Psoas muscle (tissue), 8 donors: ENCODE measurements around the gene ATP2A3. TPM values are rescaled to one million over a fixed set of nuclear protein-coding genes. Genes with fewer than 3 reads are reported as not detected.

Experiments
- ATAC-seq, 4 donors: fragments of 200-7000 bp; cut with Tn5 transposase; one replicate each; pipeline ENCODE4 v1.9.1; 2020; ENCODE audit warnings: moderate library complexity in 3 of 4, mild to moderate bottlenecking in 2 of 4
- DNase-seq, 2 donors: peaks; one replicate each; pipeline ENCODE4 v3.0.0-alpha.2; 2020
- H3K27ac ChIP-seq: fragments of 200-600 bp; one replicate; pipeline ENCODE4 v1.8.0; 2022
- H3K27me3 ChIP-seq, 3 donors: fragments of 200-600 bp in 1 of 3; one replicate each; pipeline versions ENCODE4 v1.6.1 to v1.8.0; 2013 to 2022; ENCODE audit warnings: low read length in 2 of 3, mild to moderate bottlenecking in 2 of 3, moderate library complexity in 1 of 3; ENCODE audit not compliant: insufficient read depth in 3 of 3
- H3K36me3 ChIP-seq, 2 donors: fragments of 200-600 bp in 1 of 2; one replicate each; pipeline versions ENCODE4 v1.6.1 to v1.8.0; 2013 to 2022; ENCODE audit warnings: low read depth in 1 of 2, mild to moderate bottlenecking in 1 of 2, moderate library complexity in 1 of 2; ENCODE audit not compliant: insufficient read depth in 1 of 2
- H3K4me1 ChIP-seq: fragments of 200-600 bp; one replicate; pipeline ENCODE4 v1.8.0; 2022
- H3K4me3 ChIP-seq: fragments of 200-600 bp; one replicate; pipeline ENCODE4 v1.8.0; 2022; ENCODE audit warnings: mild to moderate bottlenecking
- H3K9me3 ChIP-seq: fragments of 200-600 bp; one replicate; pipeline ENCODE4 v1.8.0; 2022
- WGBS, 3 donors: extraction: QIAGEN DNeasy Blood & Tissue Kit; methylation state at CpG; one replicate each; pipeline versions ENCODE4 v1.1.6 to v1.1.7; 2013; 5-methylcytosine and 5-hydroxymethylcytosine counted together
- intact Hi-C, 2 donors: fragments of 100-400 bp; cut with DNase I; formaldehyde crosslinking; loops; one replicate each; pipeline versions ENCODE4 v1.11.0 to v1.14.2; 2022
- polyA plus RNA-seq, 3 donors: library from polyadenylated mRNA; stranded (reverse); fragments of 200-250 nt; gene quantifications; one replicate each; pipeline ENCODE4 v1.2.3, GENCODE V29; 2013
- total RNA-seq, 4 donors: library from RNA; stranded (reverse); fragmentation: NEBNext Ultra II Directional in 2 of 4; extraction: Animal tissue kit (Norgen Biotek cat#: 25700) in 2 of 4; gene quantifications; one replicate each; pipeline versions ENCODE4 v1.2.1 to v1.2.4, GENCODE V29; 2021 to 2023
- TF ChIP-seq, protein P1 (sequence below): fragments of 200-600 bp; IDR thresholded peaks from one replicate; pipeline ENCODE4 v1.8.0; 2022; ENCODE audit warnings: antibody characterized with exemption
- donor health status: healthy with polysubstance abuse.
- donor health status: DM: no; HTN: no; CAD: no; lungs with moderate emphysema.
- donor health status: Bipolar disorder and iron deficiency.
- donor health status: healthy.
- donor health status: DM: yes; HTN: yes; CAD: no.
- donor health status: DM: no; HTN: no; CAD: no.
- donor health status: DM: no; HTN: no; CAD: no.
- donor health status: DM: yes; HTN: yes; CAD: no.

Gene ATP2A3
- total and polyA plus RNA-seq, 7 donors: 1.2 to 3.8 (median 3.0) TPM

DNA sequence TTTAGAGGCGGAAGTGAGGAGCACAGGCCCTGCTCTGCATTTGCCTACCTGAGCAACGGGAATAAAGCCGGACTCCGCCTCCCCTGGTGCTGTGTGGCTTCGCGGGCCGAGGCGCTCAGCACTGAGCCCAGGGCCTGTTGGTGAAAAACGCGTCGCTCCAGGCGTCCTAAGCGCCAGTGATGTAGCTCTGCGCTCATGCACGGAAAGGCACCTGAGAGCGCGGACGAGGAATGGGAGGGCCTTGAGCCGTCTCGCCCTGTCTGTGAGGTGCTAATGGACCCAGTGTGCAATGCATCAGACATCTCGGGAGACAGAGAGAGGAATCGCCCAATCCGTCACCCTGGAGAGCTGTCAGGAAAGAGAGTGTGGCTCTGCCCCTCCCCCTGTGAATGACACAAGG is 17.2 kb upstream of the ATP2A3 start:
- ATAC-seq: no peak
- peak in 1 of 2 donors; percentile 29 for DNase-seq
- H3K4me1 ChIP-seq: peaks cover 7% of the 10 kb centered on the region
- H3K9me3 ChIP-seq: no peaks in the 10 kb centered on the region
- H3K36me3 ChIP-seq: no peaks in the 10 kb centered on the region
- 86 to 94% (median 88%) methylated on average over 23 of the region's 23 CpGs for WGBS, 3 donors
- intact Hi-C loops: no loop called here
- no peak overlapping the region for H3K4me3 ChIP-seq
- no peak overlapping the region for H3K27ac ChIP-seq
- TF ChIP-seq, protein P1, sequence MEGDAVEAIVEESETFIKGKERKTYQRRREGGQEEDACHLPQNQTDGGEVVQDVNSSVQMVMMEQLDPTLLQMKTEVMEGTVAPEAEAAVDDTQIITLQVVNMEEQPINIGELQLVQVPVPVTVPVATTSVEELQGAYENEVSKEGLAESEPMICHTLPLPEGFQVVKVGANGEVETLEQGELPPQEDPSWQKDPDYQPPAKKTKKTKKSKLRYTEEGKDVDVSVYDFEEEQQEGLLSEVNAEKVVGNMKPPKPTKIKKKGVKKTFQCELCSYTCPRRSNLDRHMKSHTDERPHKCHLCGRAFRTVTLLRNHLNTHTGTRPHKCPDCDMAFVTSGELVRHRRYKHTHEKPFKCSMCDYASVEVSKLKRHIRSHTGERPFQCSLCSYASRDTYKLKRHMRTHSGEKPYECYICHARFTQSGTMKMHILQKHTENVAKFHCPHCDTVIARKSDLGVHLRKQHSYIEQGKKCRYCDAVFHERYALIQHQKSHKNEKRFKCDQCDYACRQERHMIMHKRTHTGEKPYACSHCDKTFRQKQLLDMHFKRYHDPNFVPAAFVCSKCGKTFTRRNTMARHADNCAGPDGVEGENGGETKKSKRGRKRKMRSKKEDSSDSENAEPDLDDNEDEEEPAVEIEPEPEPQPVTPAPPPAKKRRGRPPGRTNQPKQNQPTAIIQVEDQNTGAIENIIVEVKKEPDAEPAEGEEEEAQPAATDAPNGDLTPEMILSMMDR: no peak
- H3K27me3 ChIP-seq: peaks cover 0 to 2% (median 0%) of the 10 kb centered on the region in 3 donors

DNA sequence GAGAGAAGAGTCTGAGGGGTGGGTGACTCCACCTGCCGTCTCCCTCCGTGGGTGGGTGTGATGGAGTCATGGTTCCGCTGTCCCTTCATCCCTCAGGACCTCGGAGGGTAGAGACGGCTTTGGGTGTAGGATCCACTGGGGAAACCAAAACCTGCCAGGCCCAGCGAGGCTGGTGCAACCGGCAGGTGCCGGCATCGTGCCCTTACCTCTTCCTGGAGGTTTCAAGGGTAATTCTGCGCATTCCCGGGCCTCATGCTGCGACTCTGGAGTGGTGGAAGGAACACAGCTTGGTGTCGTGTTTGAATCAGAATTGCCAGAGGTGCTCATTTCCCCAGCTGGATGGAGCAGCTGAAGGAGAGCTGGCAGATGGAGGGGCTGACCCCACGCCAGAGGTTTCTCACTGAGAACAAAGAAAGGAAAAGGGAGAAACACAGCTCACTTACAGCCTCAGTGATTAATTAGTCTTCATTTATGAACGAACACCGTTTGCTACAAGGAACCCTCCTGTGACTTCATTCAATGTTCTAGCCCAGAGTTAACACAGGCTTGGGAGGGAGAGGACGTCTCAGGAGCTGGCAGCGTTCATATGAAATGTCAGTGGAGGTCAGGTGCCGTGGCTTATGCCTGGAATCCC is 16.3 kb upstream of the ATP2A3 start:
- intact Hi-C loops: no loop called here
- Histone ChIP-seq H3K4me1 (peaks cover 12% of the 10 kb centered on the region), H3K36me3 (no peaks in the 10 kb centered on the region), H3K9me3 (no peaks in the 10 kb centered on the region), H3K27me3 (no peaks in the 10 kb centered on the region), H3K4me3 (no peak overlapping the region), H3K27ac (no peak overlapping the region)
- WGBS, 3 donors: 55 to 62% (median 59%) methylated on average over 19 of the region's 19 CpGs
- TF ChIP-seq, protein P1: no peak
- DNase-seq: peak in 1 of 2 donors; percentile 20
- ATAC-seq: no peak

DNA sequence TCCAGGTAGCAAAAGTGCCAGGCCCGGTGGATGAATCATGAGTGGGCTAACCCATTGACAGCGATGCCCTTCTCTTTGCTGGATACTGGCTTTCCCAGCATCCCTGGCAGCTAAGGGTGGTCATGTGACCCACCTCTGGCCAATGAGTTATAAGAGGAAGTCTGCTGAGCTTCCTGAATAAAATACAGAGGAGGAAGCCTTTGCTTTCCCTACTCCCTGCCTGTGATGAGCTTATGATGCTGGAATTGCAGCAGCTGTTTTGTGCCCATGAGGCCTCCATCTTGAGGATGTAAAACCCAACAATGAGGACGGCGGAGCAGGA is 15.0 kb upstream of the ATP2A3 start:
- intact Hi-C loops: no loop called here
- Histone ChIP-seq H3K4me1 (peaks cover 12% of the 10 kb centered on the region), H3K27ac (no peak overlapping the region), H3K36me3 (no peaks in the 10 kb centered on the region), H3K4me3 (no peak overlapping the region), H3K9me3 (peaks cover 9% of the 10 kb centered on the region), H3K27me3 (no peaks in the 10 kb centered on the region)
- 96 to 99% (median 97%) methylated on average over 4 of the region's 4 CpGs for WGBS, 3 donors
- ATAC-seq (no peak), DNase-seq (peak in 1 of 2 donors; percentile 10)
- TF ChIP-seq, protein P1: no peak

DNA sequence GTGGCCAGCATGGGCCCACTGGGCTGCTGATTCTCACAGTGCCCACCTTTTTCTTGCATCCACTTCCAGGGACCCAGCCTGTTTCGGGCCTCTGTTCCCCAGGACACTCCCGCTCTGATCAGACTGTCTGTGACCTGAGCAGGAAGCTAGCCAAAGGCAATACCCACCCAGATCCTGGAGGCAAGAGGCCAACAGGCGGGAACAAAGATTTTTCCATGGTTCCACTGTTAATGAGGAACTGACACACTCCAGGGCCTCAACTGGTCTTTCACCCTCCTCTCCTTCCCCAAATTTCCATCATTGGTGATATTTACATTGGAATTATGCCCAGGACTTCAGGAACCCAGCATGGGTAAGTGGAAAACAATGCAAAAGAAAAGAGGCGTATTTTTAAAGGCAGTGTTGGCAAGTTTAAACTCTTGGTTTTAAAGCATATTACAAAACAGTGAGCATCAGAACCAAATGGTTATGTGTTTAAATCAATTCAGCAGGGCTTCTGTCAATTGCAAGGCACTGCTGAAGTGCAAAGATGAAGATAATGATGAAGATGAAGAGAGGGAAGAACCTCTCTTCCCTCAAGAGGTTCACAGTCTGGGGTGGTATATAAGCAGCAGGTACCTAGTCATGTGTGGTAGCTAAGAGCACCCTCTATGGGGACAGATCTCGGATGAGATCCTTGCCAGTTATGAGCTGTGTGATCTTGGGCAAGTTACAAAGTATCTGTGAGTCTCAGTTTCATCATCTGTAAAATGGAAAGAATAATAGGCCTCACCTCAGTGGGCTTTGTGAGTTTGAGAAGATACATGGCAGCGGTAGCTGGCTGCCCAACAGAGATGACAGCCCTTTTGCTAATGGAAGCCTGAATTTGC is 14.4 kb upstream of the ATP2A3 start:
- H3K4me1 ChIP-seq: peaks cover 12% of the 10 kb centered on the region
- DNase-seq (peak in 1 of 2 donors; percentile 32), ATAC-seq (no peak)
- no peaks in the 10 kb centered on the region for H3K36me3 ChIP-seq
- peaks cover 9% of the 10 kb centered on the region for H3K9me3 ChIP-seq
- TF ChIP-seq, protein P1: no peak
- intact Hi-C loops: no loop called here
- H3K27ac ChIP-seq: no peak overlapping the region
- H3K27me3 ChIP-seq: no peaks in the 10 kb centered on the region
- H3K4me3 ChIP-seq: no peak overlapping the region
- 81 to 94% (median 90%) methylated on average over 6 of the region's 6 CpGs for WGBS, 3 donors
